ENCODE results near the gene ERCC2. TPM values are rescaled to one million over a fixed set of nuclear protein-coding genes. Genes with fewer than 3 reads are reported as not detected.
"Not testable (repeated sequence)": the region's sequence is repeated elsewhere in the genome, so short reads cannot be mapped to it uniquely, and the experiment has no call there.

Gene ERCC2
- total RNA-seq (2014; rRNA removed; shearing (Covaris generic)): 30.6 and 51.7 TPM in 2 replicates

DNA sequence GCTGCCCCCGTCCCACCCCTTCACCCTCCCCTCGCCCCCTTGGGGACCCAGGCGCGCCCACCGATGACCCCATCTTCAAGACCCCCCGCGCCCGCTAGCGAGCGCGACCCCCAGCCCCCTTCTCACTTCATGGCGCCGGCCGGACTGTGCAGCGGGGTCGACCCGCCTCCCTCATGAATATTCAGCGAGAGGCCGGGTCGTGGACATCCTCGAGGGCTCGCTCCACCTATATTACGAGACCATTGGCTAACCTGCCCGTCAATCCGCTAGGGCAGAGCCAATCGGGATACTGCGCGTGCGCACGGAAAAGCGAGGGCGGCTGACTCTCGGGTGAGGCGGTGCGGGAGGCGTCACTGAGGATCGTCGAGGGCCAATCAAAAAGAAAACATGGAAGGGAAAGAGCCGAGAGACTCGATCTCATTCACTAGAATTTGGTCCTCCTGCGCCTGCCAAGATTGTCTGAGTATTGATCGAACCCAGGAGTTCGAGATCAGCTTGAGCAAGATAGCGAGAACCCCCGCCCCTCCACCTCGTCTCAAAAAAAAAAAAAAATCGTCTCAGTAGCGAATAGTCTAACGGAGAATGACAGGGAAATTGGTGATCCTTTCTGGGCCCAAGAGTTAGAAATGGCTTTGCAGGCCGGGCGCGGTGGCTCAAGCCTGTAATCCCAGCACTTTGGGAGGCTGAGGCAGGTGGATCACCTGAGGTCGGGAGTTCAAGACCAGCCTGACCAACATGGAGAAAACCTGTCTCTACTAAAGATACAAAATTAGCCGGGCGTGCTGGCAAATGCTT lies at the start of gene ERCC2:
Gene ERCC2 (minus strand): TSS at position 164 of the 795 bp plus-strand sequence. CDS start 33 bp downstream, at position 131.
- peak; percentile 97 for DNase-seq (ENCODE audit: low read depth)

- DNase-seq (ENCODE audit: low read depth): no peak
Observed at GRCh38 chr19:45419895-45420294, 49.5 kb upstream of the ERCC2 start.

DNA sequence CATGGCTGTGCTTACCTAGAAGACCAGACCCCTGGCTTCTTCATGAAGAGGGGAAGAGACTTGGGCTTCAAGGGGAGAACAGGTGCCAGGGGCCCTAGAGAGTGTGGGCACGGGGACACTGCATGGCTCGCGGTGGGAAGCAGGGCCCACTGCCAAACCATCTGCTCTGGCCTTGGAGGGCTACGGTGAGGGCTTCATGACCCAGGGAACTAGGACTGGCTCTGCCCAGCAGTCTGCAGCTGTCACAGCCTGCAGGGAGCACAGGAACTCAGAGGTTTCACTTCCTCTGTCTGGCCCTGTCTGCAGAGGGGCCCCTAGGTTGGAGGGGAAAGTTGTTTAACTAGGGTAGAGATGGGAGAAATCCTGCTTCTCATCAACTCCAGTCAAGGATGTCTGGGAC lies 49.0 kb upstream of the ERCC2 start:
- DNase-seq (ENCODE audit: low read depth): no peak

DNA sequence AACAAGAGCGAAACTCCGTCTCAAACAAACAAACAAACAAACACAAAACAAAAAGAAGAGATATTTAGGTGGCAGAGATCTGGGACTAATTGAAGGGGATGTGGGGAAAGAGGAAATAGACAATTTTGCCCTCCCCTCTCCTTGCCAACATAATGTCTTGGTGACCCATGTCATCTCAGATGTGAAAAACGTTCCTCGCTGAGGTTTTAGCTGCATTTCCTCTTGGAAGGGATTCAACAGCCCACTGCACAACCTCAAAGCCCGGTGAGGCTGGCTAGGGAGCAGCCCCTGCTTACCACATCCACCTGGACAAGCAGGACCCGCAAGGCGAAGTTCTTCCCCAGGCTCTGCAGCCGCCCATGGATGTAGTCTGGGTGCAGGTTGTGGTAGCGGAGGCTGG lies 48.4 kb upstream of the ERCC2 start:
- no peak for DNase-seq (ENCODE audit: low read depth)

GRCh38 chr19:45417151-45417550 lies 46.8 kb upstream of the ERCC2 start:
- no peak for DNase-seq (ENCODE audit: low read depth)

- DNase-seq (ENCODE audit: low read depth): no peak
Observed at GRCh38 chr19:45414468-45414867, 44.1 kb upstream of the ERCC2 start.

- DNase-seq (ENCODE audit: low read depth): peak; percentile 60
Observed at GRCh38 chr19:45413497-45413896, 43.1 kb upstream of the ERCC2 start.

DNA sequence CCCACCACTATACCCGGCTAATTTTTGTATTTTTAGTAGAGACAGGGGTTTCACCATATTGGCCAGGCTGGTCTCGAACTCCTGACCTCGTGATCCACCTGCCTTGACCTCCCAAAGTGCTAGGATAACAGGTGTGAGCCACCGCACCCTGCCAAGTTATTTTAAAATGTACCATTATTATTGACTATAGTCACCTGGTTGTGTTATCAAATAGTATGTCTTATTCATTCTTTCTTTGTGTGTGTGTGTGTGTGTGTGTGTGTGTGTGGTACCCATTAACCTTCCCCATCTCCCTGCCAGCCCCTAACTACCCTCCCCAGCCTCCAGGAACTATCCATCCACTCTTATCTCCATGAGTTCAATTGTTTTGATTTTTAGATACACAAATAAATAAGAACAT lies 40.0 kb upstream of the ERCC2 start:
- not testable (repeated sequence) for DNase-seq (ENCODE audit: low read depth)

DNA sequence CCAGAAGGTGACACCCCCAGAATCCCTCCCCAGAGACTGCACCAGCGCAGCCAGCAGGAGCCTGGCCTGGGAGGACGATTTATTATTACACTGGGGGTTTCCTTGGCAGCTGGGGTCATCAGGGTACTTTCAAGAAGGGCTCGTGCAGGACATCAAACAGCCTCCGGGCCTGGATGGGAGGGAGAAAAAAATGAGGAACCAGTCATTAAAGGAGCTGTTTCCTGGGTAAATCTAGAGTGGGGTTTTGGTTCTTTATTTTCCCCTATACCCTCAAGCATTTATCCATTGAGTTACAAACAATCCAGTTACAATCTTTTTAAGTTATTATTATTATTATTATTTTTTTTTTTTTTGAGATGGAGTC lies 39.2 kb upstream of the ERCC2 start:
- no peak for DNase-seq (ENCODE audit: low read depth)

GRCh38 chr19:45408830-45409556 lies 38.6 kb upstream of the ERCC2 start:
- no peak for DNase-seq (ENCODE audit: low read depth)

- no peak for DNase-seq (ENCODE audit: low read depth)
Observed at GRCh38 chr19:45408121-45408520, 37.7 kb upstream of the ERCC2 start.

DNA sequence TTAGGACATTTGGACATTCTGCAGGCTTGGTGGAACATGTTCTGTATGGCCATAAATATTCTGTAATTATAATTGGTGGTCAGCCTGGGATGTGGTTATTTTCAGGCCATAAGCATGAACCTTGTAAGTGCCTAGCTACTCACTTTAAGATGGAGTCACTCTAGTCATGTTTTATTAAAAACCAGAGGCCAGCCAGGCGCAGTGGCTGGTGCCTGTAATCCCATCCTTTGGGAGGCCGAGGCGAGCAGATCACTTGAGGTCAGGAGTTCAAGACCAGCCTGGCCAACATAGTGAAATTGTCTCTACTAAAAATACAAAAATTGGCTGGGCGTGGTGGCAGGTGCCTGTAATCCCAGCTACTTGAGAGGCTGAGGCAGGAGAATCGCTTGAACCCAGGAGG lies 37.2 kb upstream of the ERCC2 start:
- DNase-seq (ENCODE audit: low read depth): not testable (repeated sequence)

- no peak for DNase-seq (ENCODE audit: low read depth)
Observed at GRCh38 chr19:45407091-45407375, 36.7 kb upstream of the ERCC2 start.

GRCh38 chr19:45406226-45407090 lies 36.1 kb upstream of the ERCC2 start, which contains the start of gene POLR1G:
POLR1G (plus strand) TSS chr19:45406644; CDS start chr19:45406697, 53 bp downstream.
- DNase-seq (ENCODE audit: low read depth): peak; percentile 89

DNA sequence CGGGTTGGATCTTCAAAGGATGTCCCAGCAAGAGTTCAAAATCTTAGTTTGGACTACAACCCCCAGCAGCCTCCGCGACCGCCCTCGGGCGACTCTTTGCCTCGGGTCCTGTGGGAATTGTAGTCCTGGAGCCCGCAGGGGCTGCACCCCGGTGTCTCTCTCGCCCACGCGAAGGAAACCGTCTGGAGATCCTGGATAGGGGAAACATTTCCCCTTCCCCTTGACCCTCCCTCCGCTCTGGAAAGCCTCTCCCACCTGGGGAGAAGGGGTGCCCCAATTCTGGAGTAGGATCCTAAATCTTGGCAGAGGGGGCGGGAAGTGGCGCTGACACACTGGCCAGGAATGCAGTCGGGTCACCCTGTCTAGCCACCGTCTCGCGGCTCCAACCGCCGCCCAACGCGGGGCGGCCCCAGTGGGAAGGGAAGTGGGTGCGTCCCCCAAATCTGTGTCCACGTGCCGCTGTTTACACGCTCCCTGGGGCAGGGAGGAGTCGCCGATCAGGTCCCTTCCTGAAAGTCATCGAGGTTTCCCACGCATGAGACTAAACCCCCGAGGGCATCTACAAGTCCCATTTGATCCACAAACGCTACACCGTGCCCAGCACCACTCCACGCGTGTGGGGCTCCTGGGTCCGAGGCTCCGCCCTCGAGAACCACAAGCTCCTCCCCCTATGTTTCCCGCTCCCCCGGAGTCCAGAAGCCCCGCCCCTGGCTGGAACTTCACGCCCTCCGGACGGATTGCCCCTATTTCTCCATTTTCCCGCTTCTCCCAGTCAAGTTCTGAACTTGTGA lies 35.3 kb upstream of the ERCC2 start:
- DNase-seq (ENCODE audit: low read depth): peak; percentile 92

DNA sequence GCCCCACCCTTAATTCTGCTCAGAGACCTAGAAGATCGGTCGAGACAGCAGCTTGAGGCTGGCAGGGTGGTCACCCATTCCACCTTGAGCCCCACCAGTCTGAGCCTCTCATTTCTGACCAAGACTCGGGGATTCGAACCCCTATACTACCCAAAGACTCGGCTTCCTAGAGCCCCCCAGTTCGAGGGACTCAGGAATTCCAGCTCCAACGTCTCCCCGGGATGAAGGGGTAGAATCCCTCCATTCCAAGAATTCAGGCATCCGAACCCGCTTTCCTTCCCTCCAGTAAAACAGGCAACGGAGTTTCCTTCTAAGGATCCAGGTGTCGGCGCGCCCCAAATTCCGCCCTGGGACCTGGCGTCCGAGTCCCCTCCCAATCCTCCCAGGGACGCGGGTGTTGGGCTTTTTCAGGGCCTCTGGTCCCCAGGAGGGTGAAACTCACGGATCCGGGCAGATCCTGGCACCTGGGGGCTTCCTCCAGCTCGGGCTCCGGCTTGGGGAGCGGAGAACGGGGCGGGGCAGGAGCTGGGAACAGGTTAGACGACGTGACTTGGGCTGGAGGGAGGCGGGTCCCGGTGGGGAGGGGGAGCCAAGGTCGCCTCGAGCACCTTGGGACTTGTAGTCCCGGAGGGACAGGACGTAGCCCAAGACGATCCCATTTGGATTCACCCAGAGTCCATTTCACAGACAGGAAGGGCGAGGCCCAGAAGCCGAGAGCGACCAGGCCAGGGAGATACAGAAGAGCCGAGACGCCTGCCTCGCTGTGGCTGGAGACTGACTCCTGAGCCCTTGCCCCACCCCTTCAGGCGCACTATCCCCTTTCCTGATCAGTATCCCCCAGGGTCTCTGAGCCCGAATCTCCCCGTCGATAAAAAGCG lies 34.4 kb upstream of the ERCC2 start, which contains the start of gene PPP1R13L:
Gene PPP1R13L (minus strand): TSS at position 513 of the 878 bp plus-strand sequence. CDS start 6,751 bp downstream, outside the sequence.
- DNase-seq (ENCODE audit: low read depth): peak; percentile 82

DNA sequence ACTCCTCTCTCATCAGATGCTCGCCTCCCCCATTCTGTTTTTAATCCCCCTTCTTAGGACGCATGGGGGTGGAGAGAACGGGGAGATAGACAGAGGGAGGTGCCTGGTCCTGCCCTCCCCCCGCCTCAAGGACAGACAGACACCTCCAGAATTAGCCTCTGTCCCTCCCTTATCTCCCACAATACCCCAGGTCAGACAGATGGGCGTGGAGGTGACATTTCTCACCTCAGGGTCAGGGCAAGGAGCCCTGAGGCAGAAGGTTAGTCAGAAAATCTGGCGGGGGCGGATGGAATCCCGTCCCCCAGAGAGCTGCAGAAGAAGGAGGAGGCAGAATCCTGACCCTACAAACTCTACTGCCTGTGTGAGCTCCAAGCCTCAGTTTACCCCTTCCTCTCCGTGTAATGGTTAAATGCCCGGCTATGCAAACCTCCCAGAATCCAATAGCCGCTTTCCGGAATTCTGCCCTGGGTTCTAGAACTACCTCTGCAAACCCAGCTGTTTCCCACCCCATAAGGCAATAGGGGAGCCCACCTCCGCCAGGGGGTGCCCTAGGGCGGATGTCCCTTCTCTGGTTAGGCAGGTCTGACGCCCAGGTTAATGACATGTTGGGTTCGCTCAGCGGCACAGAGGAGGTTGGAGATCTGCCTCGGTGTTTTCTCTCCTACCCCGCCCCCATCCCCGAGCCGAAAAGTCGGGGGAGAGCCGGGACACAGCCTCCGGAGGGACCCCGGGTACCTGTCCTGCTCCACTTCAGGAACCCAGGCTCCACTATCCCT lies 33.6 kb upstream of the ERCC2 start:
- DNase-seq (ENCODE audit: low read depth): peak; percentile 54

DNA sequence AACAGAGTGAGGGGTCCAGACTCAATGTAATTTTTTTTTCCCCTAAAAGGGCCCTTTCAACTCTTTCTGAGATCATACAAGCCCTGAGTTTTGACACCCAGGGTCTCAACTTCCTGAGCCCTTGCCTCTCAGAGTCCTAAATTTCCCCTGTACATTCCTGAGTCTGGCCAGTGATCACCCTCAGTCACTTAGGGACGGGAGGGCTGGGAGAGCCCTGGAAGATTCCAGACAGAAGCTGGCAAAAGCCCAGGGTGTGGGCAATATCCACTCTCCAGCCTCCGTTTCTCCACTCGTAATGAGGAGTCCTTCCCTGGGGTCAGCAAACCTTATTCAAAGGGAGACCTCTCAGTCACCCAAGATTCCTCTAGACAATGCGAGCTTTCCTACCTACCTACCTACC lies 32.9 kb upstream of the ERCC2 start:
- no peak for DNase-seq (ENCODE audit: low read depth)

GRCh38 chr19:45402298-45403061 lies 32.1 kb upstream of the ERCC2 start:
- DNase-seq (ENCODE audit: low read depth): no peak
